GM12801 (cell line): ENCODE measurements around the gene PTPRM.

Source experiments
- CTCF ChIP-seq: IDR thresholded peaks from one replicate; pipeline ENCODE4 v1.5.1; 2011; ENCODE audit warnings: control low read depth; ENCODE audit not compliant: insufficient read length; ENCODE audit errors: extremely low read depth

PTPRM gene

GRCh38 chr18:7592305-7593071 lies 25.4 kb downstream of the PTPRM start:
- TF ChIP-seq CTCF: no peak

- no peak for TF ChIP-seq CTCF
These were observed 26.2 kb downstream of the PTPRM start for GRCh38 chr18:7593218-7593819.

GRCh38 chr18:7596147-7596546 lies 29.0 kb downstream of the PTPRM start:
- TF ChIP-seq CTCF: no peak

- no peak for TF ChIP-seq CTCF
These were observed 30.4 kb downstream of the PTPRM start for GRCh38 chr18:7597500-7597899.

GRCh38 chr18:7598167-7599047 lies 31.3 kb downstream of the PTPRM start:
- no peak for TF ChIP-seq CTCF

- no peak for TF ChIP-seq CTCF
These were observed 32.9 kb downstream of the PTPRM start for GRCh38 chr18:7600036-7600435.
